Fibroblast of skin of abdomen (primary cell): ENCODE results near the gene FAM163A.
A peak's percentile ranks its signal among the peaks of the same experiment; 100 is the strongest.

Experiments used
- DNase-seq: peaks from one replicate; pipeline ENCODE4 v3.0.0-alpha.2; 2013

FAM163A gene

DNA sequence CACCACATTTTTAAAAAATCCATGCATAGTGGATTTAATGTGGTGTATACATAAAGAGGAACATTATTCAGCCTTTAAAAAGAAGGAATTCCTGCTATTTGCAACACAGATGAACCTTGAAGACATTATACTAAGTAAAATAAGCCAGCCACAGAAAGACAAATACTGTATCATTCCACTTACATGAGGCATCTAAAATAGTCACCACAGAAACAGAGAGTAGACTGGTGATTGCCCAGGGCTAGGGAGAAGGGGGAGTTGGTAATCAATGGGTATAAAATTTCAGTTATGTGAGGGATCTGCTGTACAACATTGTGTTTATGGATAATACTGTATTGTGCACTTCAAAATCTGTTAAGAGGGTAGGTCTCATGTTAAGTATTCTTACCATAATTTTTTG, 10.0 kb downstream of the FAM163A start:
- DNase-seq = no peak

DNA sequence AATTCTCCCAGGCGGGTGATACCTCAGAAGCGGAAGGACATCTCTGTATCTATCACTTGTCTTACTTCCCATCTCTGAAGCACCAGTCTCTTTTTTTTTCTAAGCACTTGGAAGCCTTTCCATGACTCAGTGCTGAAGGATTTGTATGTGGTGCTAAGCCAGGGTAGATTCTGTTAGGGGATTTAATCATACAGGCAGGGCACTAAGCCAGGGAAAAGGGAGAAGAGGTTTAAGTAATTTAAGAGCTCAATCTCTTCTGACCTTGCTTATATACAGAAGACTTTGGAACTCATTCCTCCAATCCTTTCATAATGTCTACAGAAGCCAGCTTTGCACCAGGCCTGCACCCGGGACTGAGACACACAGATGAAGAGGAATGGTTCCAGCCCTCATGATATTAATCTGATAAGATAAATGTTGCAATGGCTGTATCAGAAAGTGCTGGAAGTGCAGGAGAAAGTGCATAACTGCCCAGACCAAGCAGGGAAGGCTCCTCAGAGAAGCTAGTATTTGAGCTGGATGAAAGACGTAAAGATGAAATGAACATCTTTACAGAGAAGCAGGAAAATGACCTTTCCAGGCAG, 11.0 kb downstream of the FAM163A start:
- peak; percentile 88 for DNase-seq

GRCh38 chr1:179757933-179758332, 14.8 kb downstream of the FAM163A start:
- DNase-seq = no peak

DNA sequence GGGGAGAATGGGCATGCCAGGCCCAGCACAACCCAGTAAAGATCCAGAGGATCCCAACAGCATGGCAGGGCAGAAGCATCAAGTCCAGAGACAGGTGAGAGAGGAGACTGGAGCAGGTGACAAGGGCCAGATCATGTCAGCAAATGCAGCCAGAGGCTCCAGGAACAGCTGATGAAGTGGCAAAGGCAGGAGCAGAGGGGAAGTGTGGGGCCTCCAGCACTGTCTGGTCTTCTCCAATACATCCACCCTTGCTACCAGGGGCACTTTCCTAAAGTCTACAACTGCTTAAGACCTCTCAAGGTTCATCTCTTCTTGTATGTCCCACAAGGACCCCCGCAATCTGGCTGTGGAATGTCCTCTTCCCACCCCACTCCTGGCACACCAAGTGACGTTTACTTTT, 17.4 kb downstream of the FAM163A start:
- DNase-seq = no peak

GRCh38 chr1:179761296-179761695, 18.2 kb downstream of the FAM163A start:
- no peak for DNase-seq

DNA sequence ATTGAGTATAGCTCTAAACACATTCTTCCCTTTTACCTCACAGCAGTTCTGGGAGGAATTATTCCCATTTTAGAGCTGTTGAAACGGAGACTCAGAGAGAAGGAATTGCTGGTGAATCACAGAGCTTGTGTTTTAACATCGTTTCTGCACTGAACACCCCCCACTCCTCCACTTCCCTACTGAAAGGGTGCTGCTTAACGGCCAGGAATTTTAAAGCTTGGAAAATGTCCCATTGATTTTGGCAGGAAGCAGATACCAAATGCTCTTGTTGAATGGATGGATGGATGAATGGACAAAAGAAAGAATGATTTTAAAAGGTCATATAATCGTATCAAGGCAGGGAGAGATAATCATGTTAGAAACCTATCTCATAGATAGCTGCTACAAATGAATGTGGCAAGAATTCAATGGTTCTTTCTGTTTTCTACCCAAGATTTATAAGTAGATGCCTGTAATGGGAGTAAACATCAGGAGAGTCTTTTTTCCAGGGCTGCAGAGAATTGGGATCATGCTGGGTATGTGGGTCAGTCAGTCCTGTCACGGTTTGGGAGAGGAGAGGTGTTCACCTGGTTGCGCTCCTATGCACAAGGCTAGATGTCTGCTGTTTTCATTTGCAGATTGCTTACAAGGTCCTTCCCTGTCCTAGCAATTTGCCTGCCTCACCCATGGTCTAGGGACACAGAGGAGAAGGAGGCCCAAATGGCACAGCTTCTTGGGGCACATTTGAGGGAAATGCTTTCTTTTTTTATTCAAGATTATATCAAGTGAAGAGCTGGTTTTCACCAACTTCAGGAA, 19.0 kb downstream of the FAM163A start:
- DNase-seq = peak; percentile 20

- DNase-seq = no peak
Observed at GRCh38 chr1:179767177-179767581, 24.1 kb downstream of the FAM163A start.

DNA sequence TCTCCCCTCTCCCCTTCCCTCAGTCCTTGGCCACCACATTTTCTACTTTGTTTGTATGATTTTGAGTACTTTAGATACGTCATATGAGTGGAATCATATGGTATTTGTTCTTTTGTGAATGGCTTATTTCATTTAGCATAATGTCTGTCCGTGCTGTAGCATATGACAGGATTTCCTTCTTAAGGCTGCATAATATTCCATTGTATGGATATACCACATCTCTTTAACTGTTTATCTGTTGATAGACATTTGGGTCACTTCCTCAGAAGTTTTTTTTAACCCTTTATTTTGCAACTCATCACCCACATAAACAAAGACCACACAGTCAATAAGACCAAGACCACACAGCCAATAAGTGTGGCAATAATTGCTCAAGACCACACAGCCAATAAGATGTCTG, 24.9 kb downstream of the FAM163A start:
- no peak for DNase-seq

- no peak for DNase-seq
Observed at GRCh38 chr1:179770887-179771502, 27.9 kb downstream of the FAM163A start.

DNA sequence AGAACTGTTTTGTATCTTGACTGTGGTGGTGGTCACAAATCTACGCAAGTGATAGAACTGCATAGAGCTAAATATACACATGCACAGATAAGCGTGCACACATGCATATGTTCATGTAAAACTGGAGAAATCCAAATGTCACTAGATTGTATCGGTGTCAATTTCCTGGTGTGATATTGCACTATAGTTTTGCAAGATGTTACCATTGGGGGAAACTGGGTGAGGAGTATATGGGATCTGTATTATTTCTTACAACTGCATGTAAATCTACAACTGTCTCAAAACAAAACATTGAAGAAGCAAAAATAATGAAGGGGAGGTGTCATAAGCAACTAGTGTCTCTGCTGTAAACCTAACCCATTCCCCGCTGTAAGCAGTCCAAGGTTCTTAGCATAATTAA, 30.2 kb downstream of the FAM163A start:
- no peak for DNase-seq

GRCh38 chr1:179774000-179774399, 30.9 kb downstream of the FAM163A start:
- DNase-seq = no peak

DNA sequence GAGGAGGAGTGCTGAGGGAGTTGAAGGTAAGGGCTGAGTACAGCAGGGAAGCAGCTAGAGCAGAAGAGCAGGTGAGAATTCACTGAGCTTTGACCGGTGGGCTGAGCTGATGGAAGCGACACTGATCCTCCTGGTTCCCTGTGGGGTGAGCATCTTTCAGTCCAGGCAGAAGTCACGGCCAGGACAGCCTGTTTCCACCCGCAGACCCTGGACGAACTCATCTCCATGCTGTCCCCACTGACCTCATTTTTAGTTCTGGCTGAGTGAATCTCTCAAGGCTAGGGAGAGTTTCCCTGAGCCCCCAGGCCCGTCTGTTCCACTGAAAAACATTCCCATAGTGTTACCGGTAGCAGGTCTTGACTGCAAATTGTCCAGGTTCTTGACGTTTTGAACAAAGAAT, 31.5 kb downstream of the FAM163A start:
- no peak for DNase-seq

DNA sequence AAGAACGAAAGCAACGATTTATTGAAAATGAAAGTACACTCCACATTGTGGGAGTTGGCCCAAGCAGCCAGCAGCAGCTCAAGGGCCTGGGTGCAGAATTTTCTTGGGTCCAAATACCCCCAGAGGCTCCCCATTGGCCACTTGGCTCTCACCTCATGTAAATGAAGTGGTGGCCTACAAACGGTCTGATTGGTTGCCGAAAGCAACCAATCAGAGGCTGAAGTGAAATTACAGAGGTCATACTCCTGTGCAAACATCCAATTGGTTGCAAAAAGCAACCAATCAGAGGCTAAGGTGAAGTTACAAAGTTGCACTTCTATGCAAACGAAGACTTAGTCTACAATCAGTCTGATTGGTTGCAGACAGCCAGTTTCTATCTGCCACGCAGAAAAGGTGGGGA, 31.9 kb downstream of the FAM163A start:
- DNase-seq = no peak

DNA sequence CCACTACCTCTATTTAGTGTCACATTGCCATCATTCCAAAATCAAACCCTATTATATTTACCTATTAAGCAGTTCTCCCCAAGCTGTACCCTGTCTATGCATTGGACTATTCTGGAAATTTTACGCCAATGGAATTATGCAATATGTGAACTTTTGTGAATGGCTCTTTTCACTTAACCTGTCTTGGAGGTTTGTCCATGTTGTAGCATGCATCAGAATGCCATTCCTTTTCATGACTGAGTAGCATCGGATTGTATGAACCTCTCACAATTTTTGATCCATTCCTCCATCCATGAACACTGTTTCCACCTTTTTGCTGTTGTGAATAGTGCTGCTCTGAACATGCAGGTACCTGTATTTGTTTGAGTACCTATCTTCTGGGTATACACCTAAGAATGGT, 33.7 kb downstream of the FAM163A start:
- DNase-seq = no peak

DNA sequence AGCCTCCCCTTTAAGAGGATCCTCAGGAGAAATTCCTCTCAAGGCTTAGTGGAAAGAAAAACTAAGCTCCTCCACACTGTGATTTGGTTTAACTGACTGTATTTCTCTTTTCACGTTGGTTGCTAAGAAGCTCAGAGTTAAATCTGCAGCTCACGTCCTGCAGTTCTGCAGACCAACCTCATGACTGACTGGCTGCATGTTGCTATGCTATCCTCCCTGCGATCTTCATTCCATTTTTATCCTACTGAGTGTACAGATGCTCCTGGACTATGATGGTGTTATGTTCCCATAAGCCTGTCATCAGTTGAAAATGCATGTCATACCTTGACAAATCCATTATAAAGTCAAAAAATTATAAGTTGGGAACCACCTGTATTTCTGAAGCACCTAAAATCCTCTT, 34.6 kb downstream of the FAM163A start:
- DNase-seq = no peak

- no peak for DNase-seq
Observed at GRCh38 chr1:179779645-179780272, 36.7 kb downstream of the FAM163A start.

GRCh38 chr1:179781962-179782361, 38.9 kb downstream of the FAM163A start:
- DNase-seq = peak; percentile 13

GRCh38 chr1:179785031-179785431, 41.9 kb downstream of the FAM163A start:
- no peak for DNase-seq

DNA sequence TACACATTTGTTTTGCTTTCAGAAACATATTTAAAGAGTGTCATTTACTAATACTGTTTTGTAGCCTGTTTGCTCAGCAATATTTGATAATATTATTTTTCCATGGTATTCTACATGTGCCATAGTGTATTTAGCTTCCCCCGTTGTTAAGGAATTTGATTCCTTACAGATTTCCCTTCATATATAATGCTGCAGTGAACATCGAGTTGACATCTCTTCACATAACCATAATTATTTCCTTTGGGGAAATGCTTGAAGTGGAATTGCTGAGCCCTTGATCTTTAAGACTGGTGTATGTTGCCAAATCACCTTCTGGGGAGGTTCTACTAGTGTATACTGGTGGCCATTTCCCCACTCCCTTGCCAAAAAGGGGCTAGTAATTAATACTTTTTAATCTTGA, 42.6 kb downstream of the FAM163A start:
- no peak for DNase-seq

DNA sequence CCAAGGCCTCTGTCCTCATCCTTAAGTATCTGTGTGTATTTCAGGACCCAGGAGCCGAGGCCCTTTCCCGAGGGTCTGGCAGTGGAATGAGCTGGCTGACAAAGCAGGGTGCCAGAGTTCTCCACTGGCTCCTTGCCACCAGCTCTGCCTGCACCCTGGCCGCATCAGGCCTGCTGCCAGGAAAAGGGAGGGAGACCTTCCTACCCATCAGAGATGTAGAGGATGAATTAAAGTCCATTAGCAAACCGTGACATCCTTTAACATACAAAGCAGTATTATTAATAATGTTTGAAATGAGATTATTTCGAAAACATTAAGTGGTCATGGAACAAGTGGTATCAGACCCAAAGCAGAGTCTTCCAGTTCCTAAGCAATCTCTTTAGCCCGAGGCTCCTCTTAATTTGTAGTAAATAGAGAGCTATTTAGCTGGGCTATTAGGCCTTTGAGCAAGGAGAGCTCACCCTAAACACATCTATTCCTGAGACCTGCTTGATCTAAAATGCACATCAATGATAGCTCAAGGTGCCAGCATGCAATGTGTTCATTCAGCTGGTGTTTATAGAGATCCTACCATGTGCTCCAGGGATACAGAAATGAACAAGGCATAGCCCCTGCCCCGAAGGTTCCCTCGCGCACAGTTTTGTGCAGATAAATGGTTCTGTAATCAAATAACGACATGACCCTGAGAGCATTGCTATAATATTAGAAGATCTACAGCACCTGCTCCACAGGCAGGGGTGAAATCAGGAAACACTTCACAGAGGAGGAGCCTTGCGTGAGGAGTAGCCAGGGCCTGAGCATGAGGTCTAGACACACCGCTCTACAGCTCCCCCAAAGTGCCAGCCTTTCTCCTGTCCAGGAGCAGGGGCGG, 44.0 kb downstream of the FAM163A start:
- DNase-seq = no peak

DNA sequence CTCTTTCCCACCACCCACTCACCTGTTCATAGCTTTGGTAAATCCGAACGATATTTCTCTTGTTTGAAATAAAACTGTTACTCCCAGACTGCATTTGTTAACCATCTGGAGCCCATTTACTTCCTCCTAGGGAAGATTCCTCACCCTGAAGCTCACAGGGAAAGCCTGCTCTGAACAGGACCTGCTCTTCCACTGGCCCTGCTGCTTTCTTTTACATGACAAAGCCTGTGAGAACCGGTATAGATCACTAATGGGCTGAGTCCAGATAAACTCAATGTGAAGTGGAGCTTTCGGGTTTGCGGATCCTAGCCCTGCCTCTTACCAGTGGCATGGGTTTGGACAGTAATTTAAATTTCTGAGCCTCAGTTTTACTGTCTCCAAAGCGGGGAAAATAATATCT, 45.2 kb downstream of the FAM163A start:
- no peak for DNase-seq

DNA sequence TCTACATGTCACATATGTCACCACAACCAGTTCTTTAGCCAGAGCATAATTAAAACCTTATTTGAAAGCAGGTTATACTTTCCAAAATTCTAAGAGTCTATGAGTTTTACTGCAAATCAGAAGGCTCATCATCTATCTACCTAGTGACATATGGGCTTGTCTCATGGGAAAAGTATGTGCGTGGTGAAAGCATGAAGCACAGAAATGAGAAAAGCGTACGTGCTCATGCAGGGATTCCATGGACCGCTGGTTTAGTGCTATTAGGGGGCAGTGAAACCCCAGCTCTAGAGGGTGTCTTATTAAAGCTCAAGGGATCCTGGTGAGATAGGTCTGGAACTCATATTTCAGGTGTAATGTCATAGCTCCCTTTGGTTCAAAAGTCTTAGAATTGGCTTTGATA, 50.2 kb downstream of the FAM163A start:
- peak; percentile 21 for DNase-seq

- no peak for DNase-seq
Observed at GRCh38 chr1:179794146-179794545, 51.1 kb downstream of the FAM163A start.
